ENCODE data around the gene TRAF3. TPM values are rescaled to one million over a fixed set of nuclear protein-coding genes. Genes with fewer than 3 reads are reported as not detected.
"Not testable (repeated sequence)": the region's sequence is repeated elsewhere in the genome, so short reads cannot be mapped to it uniquely, and the experiment has no call there.

TRAF3 gene
- total RNA-seq, 2 experiments from 2014 or later = 37.4 to 38.9 TPM

DNA sequence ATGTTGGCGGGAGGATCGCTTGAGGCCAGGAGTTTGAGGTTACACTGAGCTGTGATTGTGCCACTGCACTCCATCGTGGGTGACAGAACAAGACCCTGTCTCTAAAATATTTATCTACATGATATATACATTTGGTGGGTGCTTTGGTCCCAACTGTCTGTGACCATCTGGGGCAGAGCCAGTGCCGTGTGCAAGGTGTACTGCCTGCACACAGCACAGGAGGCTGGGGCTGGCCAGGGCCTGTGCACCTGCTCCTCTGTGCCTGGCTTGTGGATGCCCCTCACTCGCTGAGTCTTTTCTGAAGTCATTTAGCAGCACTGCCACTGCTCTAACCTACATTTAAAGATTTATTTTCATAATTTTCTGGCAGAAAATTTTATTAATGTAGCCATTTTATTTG is 58.7 kb downstream of the TRAF3 start:
- no peak overlapping the region for H3K27ac Mint-ChIP-seq
- peaks cover 15% of the 10 kb centered on the region for H3K4me1 Mint-ChIP-seq
- H3K36me3 Mint-ChIP-seq (ENCODE audit: low read depth) = peaks cover 36% of the 10 kb centered on the region
- POLR2A ChIA-PET = no interaction called here
- H3K4me3 Mint-ChIP-seq = no peak overlapping the region
- no peaks in the 10 kb centered on the region for H3K27me3 Mint-ChIP-seq
- no peak for DNase-seq
- CTCF ChIA-PET = no interaction called here
- no peaks in the 10 kb centered on the region for H3K9me3 Mint-ChIP-seq

DNA sequence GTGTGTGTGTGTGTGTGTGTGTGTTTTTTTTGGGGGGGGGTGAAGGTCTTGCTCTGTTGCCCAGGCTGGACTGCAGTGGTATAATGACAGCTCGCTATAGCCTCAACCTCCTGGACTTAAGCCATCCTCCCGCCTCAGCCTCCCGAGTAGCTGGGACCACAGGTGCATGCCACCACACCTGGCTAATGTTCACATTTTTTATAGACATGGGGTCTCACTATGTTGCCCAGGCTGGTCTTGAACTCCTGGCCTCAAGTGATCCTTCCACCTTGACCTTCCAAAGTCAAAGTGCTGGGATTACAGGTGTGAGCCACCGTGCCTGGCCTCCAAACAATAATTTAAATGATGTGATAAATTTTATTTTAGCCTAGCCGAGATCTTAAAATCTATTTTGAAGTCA is 59.9 kb downstream of the TRAF3 start:
- peaks cover 30% of the 10 kb centered on the region for H3K36me3 Mint-ChIP-seq (ENCODE audit: low read depth)
- not testable (repeated sequence) for H3K9me3 Mint-ChIP-seq, H3K4me3 Mint-ChIP-seq

DNA sequence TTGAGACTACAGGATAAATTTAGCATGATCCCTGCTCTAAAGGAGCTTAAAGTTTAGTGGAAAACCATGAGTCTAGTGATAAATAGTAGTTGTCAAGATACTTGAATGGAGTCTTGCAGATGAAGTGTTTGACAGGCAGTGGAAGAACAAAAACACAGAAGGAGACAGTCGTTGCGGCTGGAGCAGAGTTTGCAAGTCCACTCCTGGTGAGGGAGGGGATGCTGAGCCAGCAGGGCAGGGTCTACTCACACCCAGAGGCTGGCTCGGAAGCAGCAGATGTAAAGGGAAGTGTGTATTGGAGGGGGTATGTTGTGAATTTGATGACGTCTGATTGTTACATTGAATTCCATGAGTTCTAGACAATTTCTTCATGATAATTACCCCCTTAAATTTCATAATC is 61.3 kb downstream of the TRAF3 start:
- Mint-ChIP-seq H3K4me1 (peaks cover 3% of the 10 kb centered on the region), H3K27me3 (no peaks in the 10 kb centered on the region), H3K27ac (no peak overlapping the region), H3K4me3 (no peak overlapping the region), H3K36me3 (ENCODE audit: low read depth) (peaks cover 23% of the 10 kb centered on the region), H3K9me3 (no peaks in the 10 kb centered on the region)
- ChIA-PET POLR2A (no interaction called here), CTCF (no interaction called here)
- DNase-seq = no peak

More for the DNA sequence above, 59.9 kb downstream of the TRAF3 start:
- H3K27ac Mint-ChIP-seq, H3K4me1 Mint-ChIP-seq, DNase-seq, POLR2A ChIA-PET, H3K27me3 Mint-ChIP-seq: not testable (repeated sequence)
- CTCF ChIA-PET = interaction anchor here (1.0 kb wide), 1 partner anchor 143 kb away, joined by 3 read pairs; no protein-coding TSS in a partner anchor

DNA sequence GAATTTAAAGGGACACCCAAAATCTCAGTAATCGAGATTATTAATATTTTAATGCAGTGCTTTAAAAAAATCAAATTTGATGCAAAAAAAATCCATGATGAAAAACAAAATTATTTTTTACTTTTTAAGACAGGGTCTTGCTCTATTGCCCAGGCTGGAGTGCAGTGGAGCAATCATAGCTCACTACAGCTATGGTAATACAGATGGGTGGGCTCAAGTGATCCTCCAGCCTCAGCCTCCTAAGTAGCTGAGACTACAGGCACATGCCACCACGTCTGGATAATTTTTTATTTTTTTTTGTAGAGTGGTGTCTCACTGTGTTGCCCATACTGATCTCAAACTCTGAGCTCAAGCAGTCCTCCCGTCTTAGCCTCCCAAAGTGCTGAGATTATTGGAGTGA is 62.9 kb downstream of the TRAF3 start:
- CTCF ChIA-PET = no interaction called here
- Mint-ChIP-seq H3K27me3 (no peaks in the 10 kb centered on the region), H3K27ac (no peak overlapping the region), H3K4me1 (no peaks in the 10 kb centered on the region), H3K36me3 (ENCODE audit: low read depth) (peaks cover 14% of the 10 kb centered on the region), H3K4me3 (no peak overlapping the region), H3K9me3 (no peaks in the 10 kb centered on the region)
- DNase-seq = no peak
- POLR2A ChIA-PET = interaction anchor here (1.1 kb wide), 1 partner anchor 22 kb away, joined by 4 read pairs; no protein-coding TSS in a partner anchor

DNA sequence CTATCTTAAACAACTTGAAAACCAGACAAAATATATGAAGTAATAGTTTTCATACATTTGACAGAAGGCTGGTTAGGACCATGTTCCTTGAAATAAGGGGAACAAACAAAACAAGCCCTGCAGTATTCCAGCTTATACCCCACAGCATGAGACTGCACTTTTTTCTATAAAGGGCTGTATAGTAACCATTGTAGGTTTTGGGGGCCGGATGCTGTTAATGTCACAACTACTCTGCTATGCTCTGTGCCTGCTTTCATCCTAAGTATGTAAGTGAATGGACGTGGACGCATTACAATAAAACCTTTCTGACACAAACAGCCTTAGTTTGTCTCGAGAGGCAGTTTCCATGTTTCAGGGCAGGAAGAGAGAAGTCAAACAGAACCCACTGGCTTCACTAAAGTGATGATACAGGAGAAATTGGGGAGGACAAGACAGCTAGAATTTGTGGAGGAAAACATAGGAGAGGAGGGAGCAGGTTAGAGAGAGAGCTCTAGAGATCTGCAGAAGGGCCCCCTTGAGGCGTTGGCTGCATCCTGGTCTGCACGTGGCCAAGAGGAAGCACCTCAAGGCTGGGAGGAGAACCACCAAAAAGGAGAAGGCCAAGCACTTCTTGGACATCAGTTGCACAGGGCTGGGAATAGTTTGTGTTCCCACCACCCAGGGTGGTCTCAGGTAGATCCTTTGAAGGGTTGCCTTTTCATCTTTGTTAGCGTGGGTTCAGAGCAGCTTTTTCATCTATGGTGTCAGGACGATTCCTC is 63.7 kb downstream of the TRAF3 start:
- Mint-ChIP-seq H3K4me3 (no peak overlapping the region), H3K9me3 (no peaks in the 10 kb centered on the region), H3K36me3 (ENCODE audit: low read depth) (peaks cover 10% of the 10 kb centered on the region), H3K4me1 (no peaks in the 10 kb centered on the region), H3K27ac (no peak overlapping the region), H3K27me3 (no peaks in the 10 kb centered on the region)
- ChIA-PET POLR2A (interaction anchor here (1.1 kb wide), 1 partner anchor 22 kb away, joined by 4 read pairs; no protein-coding TSS in a partner anchor), CTCF (no interaction called here)
- DNase-seq = no peak

DNA sequence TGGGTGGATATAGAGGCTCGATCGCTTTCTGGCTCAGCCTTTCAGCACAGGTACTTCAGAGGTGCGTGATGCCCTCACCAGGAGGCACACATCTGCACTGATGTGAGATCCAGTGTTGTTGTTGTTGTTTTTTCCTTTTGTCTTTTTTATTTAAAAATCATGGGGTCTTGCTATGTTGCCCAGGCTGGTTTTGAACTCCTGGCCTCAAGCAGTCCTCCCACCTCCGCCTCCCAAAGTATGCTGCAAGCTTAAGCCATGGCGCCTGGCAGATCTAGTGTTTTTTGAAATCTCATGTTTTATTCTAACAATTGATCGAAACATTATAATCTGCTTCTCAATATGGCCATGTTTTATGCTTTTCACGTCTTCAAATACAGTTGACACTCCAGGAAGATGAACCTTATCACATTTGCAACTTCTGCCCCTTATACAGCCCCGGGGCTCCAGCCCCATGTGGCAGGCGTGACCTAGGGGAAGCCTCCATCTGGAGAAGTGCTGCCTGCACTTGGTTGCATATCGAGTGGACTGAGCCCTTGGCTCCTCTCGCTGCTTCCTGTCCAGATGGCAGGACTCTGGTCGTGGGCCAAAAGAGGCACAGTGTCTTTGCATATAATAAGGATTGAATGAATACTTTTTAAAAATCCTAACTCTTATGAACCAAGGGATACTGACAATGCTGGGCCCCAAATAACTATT is 71.7 kb downstream of the TRAF3 start:
- no peak for DNase-seq
- Mint-ChIP-seq H3K4me1 (peaks cover 4% of the 10 kb centered on the region), H3K27me3 (no peaks in the 10 kb centered on the region), H3K9me3 (peaks cover 2% of the 10 kb centered on the region), H3K36me3 (ENCODE audit: low read depth) (peaks cover 11% of the 10 kb centered on the region), H3K27ac (no peak overlapping the region), H3K4me3 (no peak overlapping the region)
- ChIA-PET CTCF (no interaction called here), POLR2A (no interaction called here)

DNA sequence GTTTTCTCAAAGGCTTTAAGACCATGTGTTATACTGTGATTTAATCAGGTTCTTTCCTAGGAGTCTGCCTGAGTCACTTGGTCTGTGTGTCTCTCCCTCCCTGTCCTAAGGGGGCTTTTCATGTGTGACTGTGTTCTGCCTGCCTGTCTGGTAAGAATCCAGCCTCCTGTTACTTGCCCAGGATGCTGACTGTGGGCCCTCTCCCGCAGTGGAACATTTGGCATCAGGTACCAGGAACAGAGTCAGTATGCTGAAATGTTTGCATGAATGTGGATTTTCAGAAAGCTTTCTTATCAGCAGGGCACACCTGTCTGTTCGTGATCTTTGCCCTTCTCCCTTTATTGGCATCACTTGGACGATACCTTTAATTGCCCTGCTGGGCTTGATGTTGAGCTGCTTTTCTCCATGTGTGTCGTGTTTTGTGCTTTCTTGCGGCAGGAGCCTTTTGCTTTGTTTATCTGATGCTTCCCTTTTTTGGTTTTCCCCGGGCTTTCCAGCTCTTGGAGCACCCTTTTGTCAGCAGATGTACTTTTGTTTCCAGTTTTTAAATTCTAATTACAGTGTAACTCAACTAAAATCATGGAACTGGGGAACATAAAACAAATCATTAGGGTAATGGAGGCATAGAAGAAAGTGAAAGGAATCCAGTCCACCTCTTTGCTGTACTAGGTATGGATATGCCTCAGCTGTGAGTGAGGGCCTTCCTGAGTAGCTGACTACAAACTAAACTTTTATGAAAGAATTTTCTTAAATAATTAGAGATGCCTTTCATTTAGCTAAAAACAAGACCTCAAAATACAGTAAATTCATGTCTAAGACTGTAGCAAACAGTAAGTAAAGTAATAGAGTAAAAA is 72.5 kb downstream of the TRAF3 start:
- ChIA-PET POLR2A (no interaction called here), CTCF (interaction anchor here (0.7 kb wide), 1 partner anchor 193 kb away, joined by 3 read pairs; no protein-coding TSS in a partner anchor)
- Mint-ChIP-seq H3K4me1 (peaks cover 7% of the 10 kb centered on the region), H3K9me3 (peaks cover 2% of the 10 kb centered on the region), H3K4me3 (no peak overlapping the region), H3K27ac (no peak overlapping the region), H3K36me3 (ENCODE audit: low read depth) (peaks cover 14% of the 10 kb centered on the region), H3K27me3 (no peaks in the 10 kb centered on the region)
- DNase-seq = no peak

DNA sequence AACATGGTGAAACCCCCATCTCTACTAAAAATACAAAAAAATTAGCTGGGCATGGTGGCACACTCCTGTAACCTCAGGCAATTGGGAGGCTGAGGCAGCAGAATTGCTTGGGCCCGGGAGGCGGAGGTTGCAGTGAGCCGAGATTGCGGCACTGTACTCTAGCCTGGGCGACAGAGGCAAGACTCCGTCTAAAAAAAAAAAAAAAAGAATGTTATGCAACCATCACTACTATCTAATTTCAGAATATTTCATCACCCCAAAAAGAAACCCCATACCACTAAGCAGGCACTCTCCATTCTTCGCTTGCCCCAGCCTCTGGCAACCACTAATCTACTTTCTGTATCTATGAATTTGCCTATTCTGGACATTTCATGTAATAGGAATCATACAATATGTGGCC is 76.4 kb downstream of the TRAF3 start:
- Mint-ChIP-seq H3K27ac (no peak overlapping the region), H3K4me1 (peaks cover 11% of the 10 kb centered on the region), H3K4me3 (no peak overlapping the region), H3K9me3 (peaks cover 6% of the 10 kb centered on the region), H3K36me3 (ENCODE audit: low read depth) (peaks cover 37% of the 10 kb centered on the region), H3K27me3 (no peaks in the 10 kb centered on the region)
- ChIA-PET CTCF (no interaction called here), POLR2A (no interaction called here)
- no peak for DNase-seq

DNA sequence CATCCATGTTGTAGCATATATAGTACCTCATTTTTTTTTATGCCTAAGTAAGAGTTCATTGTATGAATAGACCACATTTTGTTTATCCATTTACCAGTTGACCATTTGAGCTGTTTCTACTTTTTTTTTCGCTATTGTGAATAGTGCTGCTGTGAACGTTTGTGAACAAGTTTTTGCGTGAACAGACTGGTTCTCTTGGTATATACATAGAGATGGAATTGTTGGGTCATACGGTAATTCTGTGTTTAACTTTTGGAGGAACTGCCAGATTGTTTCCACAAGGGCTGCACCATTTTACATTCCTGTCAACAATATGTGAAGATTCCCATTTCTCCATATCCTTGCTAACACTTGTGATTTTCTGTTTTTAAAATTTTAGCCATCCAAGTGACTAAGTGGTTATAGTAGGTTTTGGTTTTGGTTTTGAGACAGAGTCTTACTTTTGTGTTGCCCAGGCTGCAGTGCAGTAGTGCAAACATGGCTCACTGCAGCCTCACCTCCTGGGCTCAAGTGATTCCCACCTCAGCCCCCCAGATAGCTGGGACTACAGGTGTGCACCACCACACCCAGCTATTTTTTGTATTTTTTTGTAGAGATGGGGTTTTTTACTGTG is 76.9 kb downstream of the TRAF3 start:
- H3K27ac Mint-ChIP-seq = no peak overlapping the region
- no peak overlapping the region for H3K4me3 Mint-ChIP-seq
- H3K36me3 Mint-ChIP-seq (ENCODE audit: low read depth) = peaks cover 42% of the 10 kb centered on the region
- POLR2A ChIA-PET = no interaction called here
- H3K4me1 Mint-ChIP-seq = peaks cover 11% of the 10 kb centered on the region
- peaks cover 6% of the 10 kb centered on the region for H3K9me3 Mint-ChIP-seq
- no peaks in the 10 kb centered on the region for H3K27me3 Mint-ChIP-seq
- CTCF ChIA-PET = no interaction called here
- DNase-seq = no peak

DNA sequence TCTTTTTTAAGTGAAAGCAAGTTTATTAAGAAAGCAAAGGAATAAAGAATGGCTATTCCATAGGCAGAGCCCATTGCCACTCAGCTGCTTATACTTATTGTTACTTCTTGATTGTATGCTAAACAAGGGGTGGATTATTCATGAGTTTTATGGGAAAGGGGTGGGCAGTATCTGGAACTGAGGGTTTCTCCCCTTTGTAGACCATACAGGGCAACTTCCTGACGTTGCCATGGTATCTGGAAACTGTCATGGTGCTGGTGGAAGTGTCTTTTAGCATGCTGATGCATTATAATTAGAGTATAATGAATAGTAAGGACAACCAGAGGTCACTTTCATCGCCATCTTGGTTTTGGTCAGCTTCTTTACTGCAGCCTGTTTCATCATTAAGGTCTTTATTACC is 78.9 kb downstream of the TRAF3 start:
- Mint-ChIP-seq H3K36me3 (ENCODE audit: low read depth) (peaks cover 59% of the 10 kb centered on the region), H3K9me3 (peaks cover 7% of the 10 kb centered on the region), H3K27me3 (no peaks in the 10 kb centered on the region), H3K4me3 (no peak overlapping the region), H3K4me1 (peaks cover 11% of the 10 kb centered on the region), H3K27ac (no peak overlapping the region)
- ChIA-PET POLR2A (no interaction called here), CTCF (no interaction called here)
- DNase-seq = no peak

DNA sequence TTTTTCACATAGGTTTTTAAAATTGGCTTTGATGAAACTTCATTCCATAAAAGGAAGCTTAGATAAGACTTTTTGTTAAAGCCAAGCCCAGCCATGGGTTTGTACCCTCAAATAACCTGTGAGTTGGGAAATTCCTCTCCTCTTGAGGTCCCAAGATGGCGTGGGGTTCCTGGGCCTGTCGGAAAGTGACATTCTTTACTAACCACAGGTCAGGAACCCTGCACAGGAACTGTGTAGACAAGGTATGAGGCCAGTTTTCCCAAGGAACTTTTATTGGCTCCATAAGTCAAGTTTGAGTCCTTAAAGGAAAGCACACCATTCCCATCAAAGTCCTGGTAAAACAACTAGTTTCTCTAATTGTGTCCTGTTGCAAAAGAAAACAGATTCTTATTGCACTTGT is 80.2 kb downstream of the TRAF3 start:
- no peaks in the 10 kb centered on the region for H3K27me3 Mint-ChIP-seq
- peaks cover 11% of the 10 kb centered on the region for H3K4me1 Mint-ChIP-seq
- CTCF ChIA-PET = no interaction called here
- H3K4me3 Mint-ChIP-seq = no peak overlapping the region
- H3K27ac Mint-ChIP-seq = no peak overlapping the region
- POLR2A ChIA-PET = no interaction called here
- peaks cover 15% of the 10 kb centered on the region for H3K9me3 Mint-ChIP-seq
- no peak for DNase-seq
- H3K36me3 Mint-ChIP-seq (ENCODE audit: low read depth) = peaks cover 62% of the 10 kb centered on the region

DNA sequence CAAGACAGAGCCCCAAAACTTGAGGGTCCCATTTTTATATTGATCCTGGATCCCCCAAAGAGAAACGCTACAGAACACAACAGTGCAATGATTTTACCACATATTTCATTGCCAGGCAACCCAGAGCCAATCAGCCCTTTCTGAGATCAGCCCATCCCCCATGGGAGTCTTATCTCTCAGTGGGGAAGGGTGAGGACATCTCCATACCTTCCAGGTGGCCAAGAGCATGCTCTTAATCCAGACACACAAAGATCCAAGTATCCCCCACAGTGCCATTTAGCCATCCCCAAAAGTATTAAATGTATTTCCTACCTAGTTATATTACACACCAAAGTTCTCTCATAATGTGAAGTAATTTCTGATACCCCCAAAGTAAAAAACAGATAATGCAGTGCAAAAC is 82.7 kb downstream of the TRAF3 start:
- Mint-ChIP-seq H3K27ac (no peak overlapping the region), H3K4me3 (no peak overlapping the region), H3K27me3 (no peaks in the 10 kb centered on the region), H3K9me3 (peaks cover 16% of the 10 kb centered on the region), H3K4me1 (peaks cover 2% of the 10 kb centered on the region), H3K36me3 (ENCODE audit: low read depth) (peaks cover 69% of the 10 kb centered on the region)
- DNase-seq = no peak
- ChIA-PET POLR2A (no interaction called here), CTCF (no interaction called here)
